Sigmoid colon (tissue), 7 donors: ENCODE data around the gene GLIS1. TPM values are rescaled to one million over a fixed set of nuclear protein-coding genes. Genes with fewer than 3 reads are reported as not detected.

Source experiments
- DNase-seq: peaks from one replicate; pipeline ENCODE4 v3.0.0-alpha.2; 2019
- H3K27ac ChIP-seq, 4 donors: fragments of 200-600 bp; sonication (generic); one replicate each; pipeline ENCODE4 v1.5.1; 2016 to 2019; ENCODE audit warnings: mild to moderate bottlenecking in 1 of 4
- H3K27me3 ChIP-seq, 3 donors: fragments of 200-600 bp; sonication (generic); one replicate each; pipeline ENCODE4 v1.5.1; 2019; ENCODE audit warnings: mild to moderate bottlenecking in 1 of 3
- H3K36me3 ChIP-seq, 4 donors: fragments of 200-600 bp; sonication (generic); one replicate each; pipeline ENCODE4 v1.5.1; 2016 to 2019
- H3K4me1 ChIP-seq, 4 donors: fragments of 200-600 bp; sonication (generic); one replicate each; pipeline ENCODE4 v1.5.1; 2017 to 2019
- H3K4me3 ChIP-seq, 4 donors: fragments of 200-600 bp; sonication (generic); one replicate each; pipeline ENCODE4 v1.5.1; 2017 to 2019; ENCODE audit warnings: mild to moderate bottlenecking in 2 of 4, moderate library complexity in 1 of 4
- H3K9me3 ChIP-seq, 4 donors: fragments of 200-600 bp in 3 of 4; sonication (generic) in 3 of 4; one replicate each; pipeline versions ENCODE4 v1.5.1 to v1.6.1; 2013 to 2019
- EP300 ChIP-seq, 4 donors: sonication (generic); formaldehyde crosslinking; IDR thresholded peaks; one replicate each; pipeline ENCODE4 v1.6.1; 2017; ENCODE audit warnings: antibody characterized with exemption in 4 of 4
- POLR2A ChIP-seq, 2 donors: fragments of 450-650 bp; IDR thresholded peaks; one replicate each; pipeline ENCODE4 v1.6.1; 2016; ENCODE audit warnings: antibody characterized with exemption in 2 of 2, mild to moderate bottlenecking in 2 of 2, moderate library complexity in 2 of 2
- POLR2AphosphoS5 ChIP-seq, 4 donors: sonication (generic); formaldehyde crosslinking; IDR thresholded peaks; one replicate each; pipeline ENCODE4 v1.6.1; 2017; ENCODE audit warnings: antibody characterized with exemption in 4 of 4
- WGBS, 2 donors: extraction: QIAGEN DNeasy Blood & Tissue Kit; methylation state at CpG; one replicate each; pipeline ENCODE4 v1.1.7; 2013; 5-methylcytosine and 5-hydroxymethylcytosine counted together
- intact Hi-C: fragments of 100-400 bp; cut with DNase I; formaldehyde crosslinking; loops from one replicate; pipeline ENCODE4 v1.15.1; 2023
- polyA plus RNA-seq, 3 donors: library from polyadenylated mRNA; stranded (reverse); fragments of 200-250 nt; gene quantifications; one replicate each; pipeline ENCODE4 v1.2.3, GENCODE V29; 2013
- total RNA-seq, 4 donors: library from RNA; depleted of rRNA; stranded (reverse); fragments of >200 nt; gene quantifications; one replicate each; pipeline ENCODE4 v1.1.0, GENCODE V29; 2016
- TF ChIP-seq, protein P1 (sequence below), 4 experiments: fragments of 450-650 bp in 3 of 4; fragments of 200-600 bp in 1 of 4; IDR thresholded peaks; one replicate each; pipeline ENCODE4 v1.5.1; 2016 to 2019; ENCODE audit warnings: antibody characterized with exemption in 4 of 4, mild to moderate bottlenecking in 3 of 4, moderate library complexity in 2 of 4
- donor health status: healthy with polysubstance abuse.
- donor health status: Bipolar disorder and iron deficiency.
- donor health status: healthy.

The GLIS1 gene
- total and polyA plus RNA-seq, 7 donors = 0.16 to 0.83 (median 0.32) TPM; not detected in 4

GRCh38 chr1:53718443-53718842, 20.5 kb downstream of the GLIS1 start:
- 67 to 73% methylated on average over 2 of the region's 2 CpGs for WGBS, 2 donors
- Histone ChIP-seq H3K4me3 (no peak overlapping the region), H3K27me3 (peaks cover 0 to 14% (median 0%) of the 10 kb centered on the region in 3 donors), H3K36me3 (no peaks in the 10 kb centered on the region), H3K27ac (no peak overlapping the region), H3K4me1 (no peaks in the 10 kb centered on the region), H3K9me3 (no peaks in the 10 kb centered on the region)
- TF ChIP-seq, protein P1, sequence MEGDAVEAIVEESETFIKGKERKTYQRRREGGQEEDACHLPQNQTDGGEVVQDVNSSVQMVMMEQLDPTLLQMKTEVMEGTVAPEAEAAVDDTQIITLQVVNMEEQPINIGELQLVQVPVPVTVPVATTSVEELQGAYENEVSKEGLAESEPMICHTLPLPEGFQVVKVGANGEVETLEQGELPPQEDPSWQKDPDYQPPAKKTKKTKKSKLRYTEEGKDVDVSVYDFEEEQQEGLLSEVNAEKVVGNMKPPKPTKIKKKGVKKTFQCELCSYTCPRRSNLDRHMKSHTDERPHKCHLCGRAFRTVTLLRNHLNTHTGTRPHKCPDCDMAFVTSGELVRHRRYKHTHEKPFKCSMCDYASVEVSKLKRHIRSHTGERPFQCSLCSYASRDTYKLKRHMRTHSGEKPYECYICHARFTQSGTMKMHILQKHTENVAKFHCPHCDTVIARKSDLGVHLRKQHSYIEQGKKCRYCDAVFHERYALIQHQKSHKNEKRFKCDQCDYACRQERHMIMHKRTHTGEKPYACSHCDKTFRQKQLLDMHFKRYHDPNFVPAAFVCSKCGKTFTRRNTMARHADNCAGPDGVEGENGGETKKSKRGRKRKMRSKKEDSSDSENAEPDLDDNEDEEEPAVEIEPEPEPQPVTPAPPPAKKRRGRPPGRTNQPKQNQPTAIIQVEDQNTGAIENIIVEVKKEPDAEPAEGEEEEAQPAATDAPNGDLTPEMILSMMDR (IDR thresholded peaks at IDR 0.05) = no peak
- no peak for TF ChIP-seq POLR2A (IDR thresholded peaks at IDR 0.05)
- TF ChIP-seq EP300 (IDR thresholded peaks at IDR 0.05) = no peak
- no peak for TF ChIP-seq POLR2AphosphoS5 (IDR thresholded peaks at IDR 0.05)
- intact Hi-C loops = no loop called here
- no peak for DNase-seq

GRCh38 chr1:53717025-53717804, 21.7 kb downstream of the GLIS1 start:
- Histone ChIP-seq H3K9me3 (no peaks in the 10 kb centered on the region), H3K27me3 (peaks cover 0 to 14% (median 0%) of the 10 kb centered on the region in 3 donors), H3K36me3 (no peaks in the 10 kb centered on the region), H3K4me1 (no peaks in the 10 kb centered on the region), H3K4me3 (no peak overlapping the region), H3K27ac (no peak overlapping the region)
- intact Hi-C loops = no loop called here
- WGBS, 2 donors = 74 to 88% methylated on average over 6 of the region's 6 CpGs
- TF ChIP-seq POLR2AphosphoS5 (IDR thresholded peaks at IDR 0.05) (no peak), POLR2A (IDR thresholded peaks at IDR 0.05) (no peak), EP300 (IDR thresholded peaks at IDR 0.05) (no peak)
- TF ChIP-seq, protein P1 (IDR thresholded peaks at IDR 0.05) = no peak
- DNase-seq = no peak

GRCh38 chr1:53716150-53716549, 22.8 kb downstream of the GLIS1 start:
- Histone ChIP-seq H3K9me3 (no peaks in the 10 kb centered on the region), H3K4me1 (no peaks in the 10 kb centered on the region), H3K27me3 (peaks cover 0 to 14% (median 0%) of the 10 kb centered on the region in 3 donors), H3K27ac (no peak overlapping the region), H3K4me3 (no peak overlapping the region), H3K36me3 (no peaks in the 10 kb centered on the region)
- TF ChIP-seq POLR2A (IDR thresholded peaks at IDR 0.05) (no peak), EP300 (IDR thresholded peaks at IDR 0.05) (no peak), POLR2AphosphoS5 (IDR thresholded peaks at IDR 0.05) (no peak)
- TF ChIP-seq, protein P1 (IDR thresholded peaks at IDR 0.05) = no peak
- intact Hi-C loops = no loop called here
- no peak for DNase-seq
- 84 to 89% methylated on average over 5 of the region's 5 CpGs for WGBS, 2 donors

DNA sequence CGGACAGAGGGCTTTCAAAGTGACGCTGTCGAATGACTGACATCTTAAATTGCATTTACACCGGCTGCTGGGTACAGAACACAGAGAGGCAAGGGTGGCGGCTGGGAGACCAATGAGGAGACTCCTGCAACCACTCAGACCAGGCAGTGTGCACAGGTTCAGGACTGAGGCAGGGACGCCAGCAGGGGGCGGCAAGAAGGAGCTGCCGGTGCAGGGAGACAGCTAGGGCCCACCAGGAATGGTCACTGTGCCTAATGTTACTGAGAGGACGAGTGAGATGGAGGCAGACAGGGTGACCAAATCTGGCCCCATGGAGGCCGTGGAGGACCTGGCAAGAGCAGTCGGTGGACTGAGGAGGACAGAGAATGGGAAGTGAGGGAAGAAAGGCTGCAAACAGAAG, 23.5 kb downstream of the GLIS1 start:
- WGBS, 2 donors = 65 to 69% methylated on average over 11 of the region's 11 CpGs
- intact Hi-C loops = no loop called here
- Histone ChIP-seq H3K27ac (no peak overlapping the region), H3K4me1 (no peaks in the 10 kb centered on the region), H3K36me3 (no peaks in the 10 kb centered on the region), H3K27me3 (peaks cover 0 to 14% (median 0%) of the 10 kb centered on the region in 3 donors), H3K4me3 (no peak overlapping the region), H3K9me3 (no peaks in the 10 kb centered on the region)
- no peak for DNase-seq
- TF ChIP-seq EP300 (IDR thresholded peaks at IDR 0.05) (no peak), POLR2A (IDR thresholded peaks at IDR 0.05) (no peak), POLR2AphosphoS5 (IDR thresholded peaks at IDR 0.05) (no peak)
- TF ChIP-seq, protein P1 (IDR thresholded peaks at IDR 0.05) = no peak
